COLO668 (cell line): ENCODE results near the gene RNF227.
A peak's percentile ranks its signal among the peaks of the same experiment; 100 is the strongest.

Experiments used
- DNase-seq: peaks from one replicate; lab custom pipeline; 2025; ENCODE audit not compliant: unreplicated experiment; lab: John Stamatoyannopoulos, UW

The RNF227 gene

GRCh38 chr17:7889166-7889955, 26.7 kb downstream of the RNF227 start:
- peak; percentile 94 for DNase-seq

GRCh38 chr17:7888184-7888920, 27.7 kb downstream of the RNF227 start, which contains the start of gene CHD3:
Gene CHD3 (plus strand): TSS chr17:7888789. CDS start chr17:7889001, 212 bp downstream.
- DNase-seq, result peak; percentile 48

- DNase-seq, result peak; percentile 89
Measured at GRCh38 chr17:7887482-7888183, 28.5 kb downstream of the RNF227 start.

GRCh38 chr17:7887038-7887481, 29.0 kb downstream of the RNF227 start:
- no peak for DNase-seq

- DNase-seq, result peak; percentile 33
Measured at GRCh38 chr17:7886227-7887037, 29.7 kb downstream of the RNF227 start.

- DNase-seq, result peak; percentile 63
Measured at GRCh38 chr17:7885367-7886226, 30.5 kb downstream of the RNF227 start.

- peak; percentile 48 for DNase-seq
Measured at GRCh38 chr17:7884581-7885366, 31.3 kb downstream of the RNF227 start.

GRCh38 chr17:7883781-7884386, 32.2 kb downstream of the RNF227 start:
- peak; percentile 1 for DNase-seq

GRCh38 chr17:7882629-7883028, 33.5 kb downstream of the RNF227 start:
- no peak for DNase-seq

GRCh38 chr17:7882068-7882467, 34.0 kb downstream of the RNF227 start:
- peak; percentile 56 for DNase-seq

- DNase-seq, result peak; percentile 13
Measured at GRCh38 chr17:7881276-7882054, 34.6 kb downstream of the RNF227 start.

GRCh38 chr17:7880076-7880868, 35.8 kb downstream of the RNF227 start:
- DNase-seq, result no peak

GRCh38 chr17:7878234-7878633, 37.9 kb downstream of the RNF227 start:
- no peak for DNase-seq

GRCh38 chr17:7875804-7876370, 40.2 kb downstream of the RNF227 start:
- no peak for DNase-seq

- DNase-seq, result no peak
Measured at GRCh38 chr17:7873051-7873450, 43.0 kb downstream of the RNF227 start.

GRCh38 chr17:7867881-7868329, 48.2 kb downstream of the RNF227 start:
- DNase-seq, result no peak
